Activated T-cell treated with anti-CD3 and anti-CD28 coated beads, Interleukin-2, amount 50 U/mL, for 1 hour (primary cell): ENCODE measurements around the gene CLEC2B.
"Not testable (repeated sequence)": the region's sequence is repeated elsewhere in the genome, so short reads cannot be mapped to it uniquely, and the experiment has no call there.

Source experiments
- DNase-seq: peaks from one replicate; pipeline ENCODE4 v3.0.0-alpha.2; 2020

CLEC2B gene

GRCh38 chr12:9869307-9870161 lies at the start of gene CLEC2B:
Gene CLEC2B (minus strand): TSS chr12:9869354.
- DNase-seq, result no peak

GRCh38 chr12:9911708-9912107 lies 42.6 kb upstream of the CLEC2B start:
- DNase-seq, result no peak

GRCh38 chr12:9910716-9911421 lies 41.7 kb upstream of the CLEC2B start:
- DNase-seq, result no peak

- DNase-seq, result no peak
These were observed 40.6 kb upstream of the CLEC2B start for GRCh38 chr12:9909724-9910123.

GRCh38 chr12:9908350-9908749 lies 39.2 kb upstream of the CLEC2B start:
- no peak for DNase-seq

- no peak for DNase-seq
These were observed 38.6 kb upstream of the CLEC2B start for GRCh38 chr12:9907769-9908168.

GRCh38 chr12:9906873-9907272 lies 37.7 kb upstream of the CLEC2B start:
- DNase-seq, result no peak

- no peak for DNase-seq
These were observed 33.5 kb upstream of the CLEC2B start for GRCh38 chr12:9902539-9903228.

GRCh38 chr12:9900930-9901329 lies 31.8 kb upstream of the CLEC2B start:
- no peak for DNase-seq

- no peak for DNase-seq
These were observed 30.1 kb upstream of the CLEC2B start for GRCh38 chr12:9899209-9899608.

GRCh38 chr12:9897535-9897934 lies 28.4 kb upstream of the CLEC2B start:
- DNase-seq, result no peak

- DNase-seq, result no peak
These were observed 26.2 kb upstream of the CLEC2B start for GRCh38 chr12:9895215-9895971.

GRCh38 chr12:9888665-9889273 lies 19.6 kb upstream of the CLEC2B start:
- no peak for DNase-seq

- DNase-seq, result no peak
These were observed 14.0 kb upstream of the CLEC2B start for GRCh38 chr12:9883175-9883574.

- DNase-seq, result no peak
These were observed 12.8 kb upstream of the CLEC2B start for GRCh38 chr12:9881988-9882387.

- no peak for DNase-seq
These were observed 12.1 kb upstream of the CLEC2B start, which contains the start of gene KLRF2 for GRCh38 chr12:9881246-9881645. Gene KLRF2 (plus strand): TSS chr12:9881489. CDS start chr12:9881596, 107 bp downstream.

GRCh38 chr12:9880532-9881078 lies 11.5 kb upstream of the CLEC2B start:
- DNase-seq, result no peak

- not testable (repeated sequence) for DNase-seq
These were observed 7.0 kb upstream of the CLEC2B start for GRCh38 chr12:9876120-9876519.

- no peak for DNase-seq
These were observed 3.6 kb upstream of the CLEC2B start for GRCh38 chr12:9872742-9873141.

GRCh38 chr12:9872162-9872561 lies 3.0 kb upstream of the CLEC2B start:
- no peak for DNase-seq

GRCh38 chr12:9870286-9870866 lies 1.2 kb upstream of the CLEC2B start:
- no peak for DNase-seq

GRCh38 chr12:9868951-9869306 lies 225 bp downstream of the CLEC2B start:
- DNase-seq, result no peak
